ENCODE measurements around the gene IL1B.
"Not testable (repeated sequence)": the region's sequence is repeated elsewhere in the genome, so short reads cannot be mapped to it uniquely, and the experiment has no call there.

Gene IL1B

DNA sequence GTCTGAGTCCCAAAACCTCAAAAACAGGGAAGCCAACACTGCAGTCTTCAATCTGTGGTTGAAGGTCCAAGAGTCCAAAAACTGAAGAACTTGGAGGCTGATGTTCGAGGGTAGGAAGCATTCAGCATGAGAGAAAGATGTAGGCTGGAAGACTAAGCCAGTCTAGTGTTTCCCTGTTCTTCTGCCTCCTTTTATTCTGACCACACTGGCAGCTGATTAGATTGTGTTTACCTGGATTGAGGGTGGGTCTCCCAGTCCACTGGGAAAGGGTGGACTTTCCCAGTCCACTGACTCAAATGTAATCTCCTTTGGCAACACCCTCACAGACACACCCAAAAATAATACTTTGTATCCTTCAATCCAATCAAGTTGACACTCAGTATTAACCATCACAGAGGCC, 27.5 kb upstream of the IL1B start:
- WGBS (ENCODE audit: extremely low coverage, insufficient coverage, insufficient read length) = no CpG with 5 or more reads among the region's 1 CpG
- Histone ChIP-seq H3K36me3 (ENCODE audit: control insufficient read depth in 1 of 2, insufficient read depth in 2 of 2, low read length in 2 of 2) (no peaks in the 10 kb centered on the region), H2AK5ac (ENCODE audit: low read length) (no peak overlapping the region), H2BK120ac (ENCODE audit: insufficient read depth, low read length, poor library complexity) (no peak overlapping the region), H3K9ac (ENCODE audit: low read length) (no peak overlapping the region), H3K23ac (ENCODE audit: low read length) (no peak overlapping the region), H3K4ac (ENCODE audit: low read depth, low read length) (no peak overlapping the region), H4K91ac (ENCODE audit: low read depth, low read length) (no peak overlapping the region), H3K79me2 (ENCODE audit: control insufficient read depth, insufficient read depth, low read length, poor library complexity) (no peaks in the 10 kb centered on the region), H2AFZ (ENCODE audit: insufficient read depth, low read length, poor library complexity) (no peak overlapping the region), H3K79me1 (ENCODE audit: low read length) (no peaks in the 10 kb centered on the region), H3K4me2 (ENCODE audit: low read length) (no peak overlapping the region), H3K9me3 (ENCODE audit: insufficient read depth, low read depth, low read length) (peaks cover 5% of the 10 kb centered on the region), H3K27me3 (ENCODE audit: insufficient read depth, low read length) (no peaks in the 10 kb centered on the region), H3K18ac (ENCODE audit: low read length) (no peak overlapping the region), H3K14ac (ENCODE audit: low read length) (no peak overlapping the region), H4K8ac (ENCODE audit: low read depth, low read length) (no peak overlapping the region), H4K12ac (ENCODE audit: low read depth, low read length) (no peak overlapping the region), H3K4me3 (ENCODE audit: low read depth, low read length) (no peak overlapping the region), H2BK12ac (ENCODE audit: low read length) (no peak overlapping the region), H3K27ac (ENCODE audit: low read depth, low read length) (no peak overlapping the region), H2BK5ac (ENCODE audit: low read depth, low read length, poor library complexity) (no peak overlapping the region), H3K4me1 (ENCODE audit: control insufficient read depth in 1 of 2, insufficient read depth in 2 of 2, low read length in 2 of 2) (no peaks in the 10 kb centered on the region)
- DNase-seq = no peak

DNA sequence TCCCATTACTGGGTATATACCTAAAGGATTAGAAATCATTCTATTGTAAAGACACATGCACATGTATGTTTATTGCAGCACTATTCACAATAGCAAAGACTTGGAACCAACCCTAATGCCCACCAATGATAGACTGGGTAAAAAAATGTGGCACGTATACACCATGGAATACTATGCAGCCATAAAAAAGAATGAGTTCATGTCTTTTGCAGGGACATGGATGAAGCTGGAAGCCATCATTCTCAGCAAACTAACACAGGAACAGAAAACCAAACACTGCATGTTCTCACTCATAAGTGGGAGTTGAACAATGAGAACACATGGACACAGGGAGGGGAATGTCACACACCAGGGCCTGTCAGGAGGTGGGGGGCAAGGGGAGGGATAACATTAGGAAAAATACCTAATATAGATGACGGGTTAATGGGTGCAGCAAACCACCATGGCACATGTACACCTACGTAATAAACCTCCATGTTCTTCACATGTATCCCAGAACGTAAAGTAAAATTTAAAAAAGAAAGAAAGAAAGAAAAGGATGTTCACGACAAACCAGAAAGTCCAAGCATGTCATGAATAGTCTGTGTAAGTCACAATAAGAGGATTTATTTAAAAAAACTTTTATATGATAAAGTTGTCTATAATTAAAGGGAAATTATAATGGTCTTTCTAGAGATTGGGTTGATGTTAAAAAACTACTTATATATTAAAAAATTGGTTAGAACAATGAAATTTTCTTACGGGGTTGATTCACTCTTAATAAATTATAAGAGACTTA, 23.0 kb upstream of the IL1B start:
- not testable (repeated sequence) for H3K4me3 ChIP-seq (ENCODE audit: low read depth, low read length); DNase-seq; H2BK12ac ChIP-seq (ENCODE audit: low read length); H3K4me2 ChIP-seq (ENCODE audit: low read length); H3K23ac ChIP-seq (ENCODE audit: low read length); H2AFZ ChIP-seq (ENCODE audit: insufficient read depth, low read length, poor library complexity); H3K79me2 ChIP-seq (ENCODE audit: control insufficient read depth, insufficient read depth, low read length, poor library complexity); H2BK120ac ChIP-seq (ENCODE audit: insufficient read depth, low read length, poor library complexity); H3K18ac ChIP-seq (ENCODE audit: low read length); H3K27ac ChIP-seq (ENCODE audit: low read depth, low read length); H3K79me1 ChIP-seq (ENCODE audit: low read length); H4K8ac ChIP-seq (ENCODE audit: low read depth, low read length); H3K27me3 ChIP-seq (ENCODE audit: insufficient read depth, low read length); H3K4me1 ChIP-seq (ENCODE audit: control insufficient read depth in 1 of 2, insufficient read depth in 2 of 2, low read length in 2 of 2); H3K14ac ChIP-seq (ENCODE audit: low read length); H4K12ac ChIP-seq (ENCODE audit: low read depth, low read length); H2BK5ac ChIP-seq (ENCODE audit: low read depth, low read length, poor library complexity); H3K36me3 ChIP-seq (ENCODE audit: control insufficient read depth in 1 of 2, insufficient read depth in 2 of 2, low read length in 2 of 2); H3K9me3 ChIP-seq (ENCODE audit: insufficient read depth, low read depth, low read length); H3K9ac ChIP-seq (ENCODE audit: low read length); H2AK5ac ChIP-seq (ENCODE audit: low read length); H3K4ac ChIP-seq (ENCODE audit: low read depth, low read length); H4K91ac ChIP-seq (ENCODE audit: low read depth, low read length)
- WGBS (ENCODE audit: extremely low coverage, insufficient coverage, insufficient read length) = no CpG with 5 or more reads among the region's 6 CpGs

DNA sequence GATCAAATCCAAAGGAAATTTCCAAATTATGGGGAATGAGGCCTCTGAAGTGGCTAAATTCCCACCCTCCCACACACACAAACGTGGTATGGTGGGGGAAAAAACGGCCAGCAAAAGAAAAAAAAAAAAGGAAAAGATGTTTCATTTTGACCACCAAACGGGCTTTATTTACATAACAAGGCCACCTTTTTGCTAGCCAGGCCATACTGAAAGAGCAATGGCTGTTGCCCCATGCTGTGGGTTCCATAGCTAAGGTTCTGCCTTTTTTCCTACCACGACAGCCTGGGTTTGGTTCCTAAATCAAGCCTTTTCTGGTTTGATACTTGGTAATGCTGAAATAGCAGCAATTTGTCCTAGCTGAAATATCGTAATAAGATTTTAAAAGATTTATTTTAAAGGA, 14.0 kb upstream of the IL1B start:
- Histone ChIP-seq H2AK5ac (ENCODE audit: low read length) (no peak overlapping the region), H3K36me3 (ENCODE audit: control insufficient read depth in 1 of 2, insufficient read depth in 2 of 2, low read length in 2 of 2) (no peaks in the 10 kb centered on the region), H3K4me3 (ENCODE audit: low read depth, low read length) (no peak overlapping the region), H3K14ac (ENCODE audit: low read length) (no peak overlapping the region), H3K27ac (ENCODE audit: low read depth, low read length) (no peak overlapping the region), H3K27me3 (ENCODE audit: insufficient read depth, low read length) (no peaks in the 10 kb centered on the region), H4K91ac (ENCODE audit: low read depth, low read length) (no peak overlapping the region), H4K8ac (ENCODE audit: low read depth, low read length) (no peak overlapping the region), H3K18ac (ENCODE audit: low read length) (no peak overlapping the region), H2BK5ac (ENCODE audit: low read depth, low read length, poor library complexity) (no peak overlapping the region), H3K9me3 (ENCODE audit: insufficient read depth, low read depth, low read length) (no peaks in the 10 kb centered on the region), H2BK12ac (ENCODE audit: low read length) (no peak overlapping the region), H3K23ac (ENCODE audit: low read length) (no peak overlapping the region), H3K4ac (ENCODE audit: low read depth, low read length) (no peak overlapping the region), H2BK120ac (ENCODE audit: insufficient read depth, low read length, poor library complexity) (no peak overlapping the region), H2AFZ (ENCODE audit: insufficient read depth, low read length, poor library complexity) (no peak overlapping the region), H3K4me1 (ENCODE audit: control insufficient read depth in 1 of 2, insufficient read depth in 2 of 2, low read length in 2 of 2) (no peaks in the 10 kb centered on the region), H3K9ac (ENCODE audit: low read length) (no peak overlapping the region), H4K12ac (ENCODE audit: low read depth, low read length) (no peak overlapping the region), H3K4me2 (ENCODE audit: low read length) (no peak overlapping the region), H3K79me1 (ENCODE audit: low read length) (no peaks in the 10 kb centered on the region), H3K79me2 (ENCODE audit: control insufficient read depth, insufficient read depth, low read length, poor library complexity) (no peaks in the 10 kb centered on the region)
- no peak for DNase-seq
- no CpG with 5 or more reads among the region's 5 CpGs for WGBS (ENCODE audit: extremely low coverage, insufficient coverage, insufficient read length)

DNA sequence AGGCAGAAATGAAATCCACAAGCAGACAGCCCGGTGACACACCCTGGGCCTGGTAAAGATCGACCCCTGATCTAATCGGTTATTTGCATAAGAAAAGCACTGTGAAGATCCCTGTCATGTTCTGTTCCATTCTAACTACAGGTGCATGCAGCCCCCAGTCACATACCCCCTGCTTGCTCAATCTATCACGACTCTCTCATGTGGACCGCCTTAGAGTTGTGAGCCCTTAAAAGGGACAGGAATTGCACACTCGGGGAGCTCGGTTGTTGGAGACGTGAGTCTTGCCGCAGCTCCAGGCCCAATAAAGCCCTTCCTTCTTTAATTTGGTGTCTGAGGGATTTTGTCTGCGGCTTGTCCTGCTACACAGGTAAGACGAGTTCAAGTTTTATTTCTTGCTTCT, 13.4 kb upstream of the IL1B start:
- H2BK12ac ChIP-seq (ENCODE audit: low read length) = no peak overlapping the region
- no peak overlapping the region for H3K27ac ChIP-seq (ENCODE audit: low read depth, low read length)
- H3K9me3 ChIP-seq (ENCODE audit: insufficient read depth, low read depth, low read length) = no peaks in the 10 kb centered on the region
- no peak overlapping the region for H3K14ac ChIP-seq (ENCODE audit: low read length)
- no peak overlapping the region for H3K23ac ChIP-seq (ENCODE audit: low read length)
- H3K4me2 ChIP-seq (ENCODE audit: low read length) = no peak overlapping the region
- H3K4ac ChIP-seq (ENCODE audit: low read depth, low read length) = no peak overlapping the region
- no peak overlapping the region for H4K8ac ChIP-seq (ENCODE audit: low read depth, low read length)
- no CpG with 5 or more reads among the region's 11 CpGs for WGBS (ENCODE audit: extremely low coverage, insufficient coverage, insufficient read length)
- no peak overlapping the region for H4K91ac ChIP-seq (ENCODE audit: low read depth, low read length)
- no peaks in the 10 kb centered on the region for H3K36me3 ChIP-seq (ENCODE audit: control insufficient read depth in 1 of 2, insufficient read depth in 2 of 2, low read length in 2 of 2)
- no peak for DNase-seq
- no peaks in the 10 kb centered on the region for H3K79me2 ChIP-seq (ENCODE audit: control insufficient read depth, insufficient read depth, low read length, poor library complexity)
- H3K18ac ChIP-seq (ENCODE audit: low read length) = no peak overlapping the region
- no peaks in the 10 kb centered on the region for H3K4me1 ChIP-seq (ENCODE audit: control insufficient read depth in 1 of 2, insufficient read depth in 2 of 2, low read length in 2 of 2)
- no peak overlapping the region for H2BK5ac ChIP-seq (ENCODE audit: low read depth, low read length, poor library complexity)
- H3K9ac ChIP-seq (ENCODE audit: low read length) = no peak overlapping the region
- no peaks in the 10 kb centered on the region for H3K27me3 ChIP-seq (ENCODE audit: insufficient read depth, low read length)
- no peak overlapping the region for H2AK5ac ChIP-seq (ENCODE audit: low read length)
- H2BK120ac ChIP-seq (ENCODE audit: insufficient read depth, low read length, poor library complexity) = no peak overlapping the region
- no peak overlapping the region for H4K12ac ChIP-seq (ENCODE audit: low read depth, low read length)
- no peaks in the 10 kb centered on the region for H3K79me1 ChIP-seq (ENCODE audit: low read length)
- no peak overlapping the region for H2AFZ ChIP-seq (ENCODE audit: insufficient read depth, low read length, poor library complexity)
- no peak overlapping the region for H3K4me3 ChIP-seq (ENCODE audit: low read depth, low read length)

Data from trophoblast cell (in vitro differentiated cells and primary cell).